ACC112 (cell line): ENCODE results near the gene URB1.

Source experiments
- H2AFZ ChIP-seq: fragments of 200-600 bp; sonication (generic); one replicate; pipeline ENCODE4 v1.6.0; 2017; ENCODE audit warnings: antibody characterized with exemption, low read length; ENCODE audit not compliant: unreplicated experiment
- H3K27ac ChIP-seq: fragments of 200-600 bp; sonication (generic); 2 replicates; pipeline ENCODE4 v1.5.1; 2014; ENCODE audit warnings: low read depth, mild to moderate bottlenecking, antibody characterized with exemption, low read length, moderate library complexity
- H3K27me3 ChIP-seq: fragments of 200-600 bp; sonication (generic); 2 replicates; pipeline ENCODE4 v1.6.1; 2014; ENCODE audit warnings: mild to moderate bottlenecking, antibody characterized with exemption, low read length, moderate library complexity, mixed read lengths; ENCODE audit not compliant: insufficient read depth
- H3K36me3 ChIP-seq: fragments of 200-600 bp; sonication (generic); 2 replicates; pipeline ENCODE4 v1.6.1; 2016; ENCODE audit warnings: mild to moderate bottlenecking, antibody characterized with exemption, low read length, moderate library complexity, mixed read lengths; ENCODE audit not compliant: insufficient read depth
- H3K4me1 ChIP-seq: fragments of 200-600 bp; sonication (generic); one replicate; pipeline ENCODE4 v1.6.1; 2016; ENCODE audit warnings: low read length, mixed read lengths; ENCODE audit not compliant: insufficient read depth, unreplicated experiment, control insufficient read depth
- H3K4me3 ChIP-seq: fragments of 200-600 bp; sonication (generic); 2 replicates; pipeline ENCODE4 v1.5.1; 2014; ENCODE audit warnings: mild to moderate bottlenecking, low read depth, low read length
- H3K79me2 ChIP-seq: fragments of 200-600 bp; sonication (generic); one replicate; pipeline ENCODE4 v1.6.0; 2016; ENCODE audit warnings: low read length; ENCODE audit not compliant: control insufficient read depth, unreplicated experiment, insufficient read depth

Gene URB1

DNA sequence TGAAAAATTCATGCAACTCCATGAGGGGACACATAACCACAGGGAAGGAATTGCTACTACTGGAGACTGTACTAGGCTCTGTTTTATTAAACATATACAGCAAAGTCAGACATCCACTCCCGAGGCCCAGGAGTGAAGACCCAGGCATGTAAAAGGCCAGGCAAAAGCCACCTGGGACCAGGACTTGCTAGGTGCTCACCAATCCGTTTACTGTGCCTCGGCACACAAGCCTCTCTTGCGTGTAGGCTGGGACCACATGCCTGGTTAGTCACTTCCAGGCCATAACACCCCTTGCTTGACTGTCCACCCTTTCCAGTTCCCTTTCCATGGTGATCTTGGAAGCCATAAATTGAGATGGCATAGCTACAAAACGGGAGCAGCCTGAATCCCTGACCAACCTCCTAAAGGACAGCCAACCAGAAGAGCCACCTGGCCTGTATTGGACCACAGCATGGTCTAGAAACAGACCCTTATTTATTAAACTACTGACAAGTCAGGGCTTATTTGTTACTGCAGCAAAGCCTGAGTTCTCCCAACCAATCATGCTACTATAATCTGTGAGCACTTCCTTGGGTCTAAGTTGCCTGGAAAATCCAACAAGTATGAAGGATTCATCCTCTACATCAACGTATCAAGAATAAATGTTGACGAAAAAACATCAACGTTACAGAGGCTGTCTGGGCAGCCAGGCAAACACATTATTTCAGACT is 39.7 kb downstream of the URB1 start:
- H3K4me1 ChIP-seq, result no peaks in the 10 kb centered on the region
- H2AFZ ChIP-seq, result no peak overlapping the region
- no peak overlapping the region for H3K27ac ChIP-seq
- peaks cover 65% of the 10 kb centered on the region for H3K36me3 ChIP-seq
- H3K27me3 ChIP-seq, result no peaks in the 10 kb centered on the region
- no peak overlapping the region for H3K4me3 ChIP-seq
- H3K79me2 ChIP-seq, result peaks cover 5% of the 10 kb centered on the region

DNA sequence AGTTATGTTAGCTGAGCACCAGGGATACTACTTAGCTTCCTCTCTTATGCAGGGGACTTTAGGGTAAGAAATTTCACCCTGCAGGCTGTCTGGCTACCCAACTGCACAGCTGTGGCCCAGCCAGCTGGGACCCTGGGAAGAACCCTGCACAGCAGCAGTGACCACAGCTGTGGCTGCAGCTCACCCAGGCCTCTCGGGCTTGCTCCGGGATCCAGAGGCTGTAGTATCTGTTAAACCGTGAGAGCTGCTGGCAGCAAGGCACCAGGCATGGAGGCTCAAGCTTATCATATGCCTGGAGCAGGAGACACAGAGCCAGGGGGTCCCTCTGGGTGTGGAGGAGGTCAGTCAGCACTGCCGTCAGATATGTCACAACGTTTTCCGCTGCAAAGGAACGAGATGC is 40.3 kb downstream of the URB1 start:
- peaks cover 5% of the 10 kb centered on the region for H3K79me2 ChIP-seq
- no peak overlapping the region for H3K4me3 ChIP-seq
- H2AFZ ChIP-seq, result no peak overlapping the region
- H3K27me3 ChIP-seq, result no peaks in the 10 kb centered on the region
- no peak overlapping the region for H3K27ac ChIP-seq
- no peaks in the 10 kb centered on the region for H3K4me1 ChIP-seq
- peaks cover 68% of the 10 kb centered on the region for H3K36me3 ChIP-seq

DNA sequence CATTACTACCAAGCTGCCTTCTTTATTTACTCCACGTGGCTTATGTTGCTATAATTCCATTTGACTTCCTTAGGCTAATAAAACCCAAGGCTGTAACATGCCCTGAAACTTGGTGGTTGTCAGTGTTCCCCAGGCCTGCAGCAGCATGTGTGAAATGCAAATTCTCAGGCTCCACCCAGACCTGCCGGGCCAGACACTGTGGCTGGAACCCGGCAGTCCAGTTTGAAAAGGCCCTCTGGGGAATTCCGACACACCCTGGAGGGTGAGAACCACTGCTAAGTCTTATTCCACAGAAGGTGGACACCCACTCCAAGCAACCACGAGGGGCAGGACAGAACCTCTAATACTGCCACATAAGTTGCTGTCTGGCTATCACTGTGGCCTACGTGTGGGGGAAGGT is 41.4 kb downstream of the URB1 start:
- Histone ChIP-seq H3K27me3 (no peaks in the 10 kb centered on the region), H3K79me2 (peaks cover 5% of the 10 kb centered on the region), H3K4me1 (no peaks in the 10 kb centered on the region), H2AFZ (no peak overlapping the region), H3K27ac (no peak overlapping the region), H3K36me3 (peaks cover 70% of the 10 kb centered on the region), H3K4me3 (no peak overlapping the region)

DNA sequence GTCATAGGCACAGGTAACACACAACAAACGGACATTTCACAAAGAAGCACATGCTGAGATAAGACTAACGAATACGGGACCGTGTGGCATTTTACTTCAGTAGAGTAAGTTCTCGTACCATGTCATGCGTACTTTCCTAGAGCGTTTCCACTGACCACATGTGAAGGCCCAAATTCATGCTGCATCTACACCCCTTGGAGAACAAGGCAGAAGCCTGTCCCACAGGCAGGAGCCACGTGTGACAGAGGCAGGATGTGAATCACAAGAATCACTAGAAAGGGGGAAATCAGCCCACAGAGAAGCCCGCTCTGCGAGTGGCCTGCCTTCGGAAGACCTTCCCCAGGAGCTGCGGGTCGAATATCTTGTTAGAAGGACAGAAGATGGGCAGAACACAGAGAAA is 41.8 kb downstream of the URB1 start:
- Histone ChIP-seq H3K79me2 (peaks cover 5% of the 10 kb centered on the region), H3K4me1 (no peaks in the 10 kb centered on the region), H3K36me3 (peaks cover 70% of the 10 kb centered on the region), H2AFZ (no peak overlapping the region), H3K27me3 (no peaks in the 10 kb centered on the region), H3K27ac (no peak overlapping the region), H3K4me3 (no peak overlapping the region)

DNA sequence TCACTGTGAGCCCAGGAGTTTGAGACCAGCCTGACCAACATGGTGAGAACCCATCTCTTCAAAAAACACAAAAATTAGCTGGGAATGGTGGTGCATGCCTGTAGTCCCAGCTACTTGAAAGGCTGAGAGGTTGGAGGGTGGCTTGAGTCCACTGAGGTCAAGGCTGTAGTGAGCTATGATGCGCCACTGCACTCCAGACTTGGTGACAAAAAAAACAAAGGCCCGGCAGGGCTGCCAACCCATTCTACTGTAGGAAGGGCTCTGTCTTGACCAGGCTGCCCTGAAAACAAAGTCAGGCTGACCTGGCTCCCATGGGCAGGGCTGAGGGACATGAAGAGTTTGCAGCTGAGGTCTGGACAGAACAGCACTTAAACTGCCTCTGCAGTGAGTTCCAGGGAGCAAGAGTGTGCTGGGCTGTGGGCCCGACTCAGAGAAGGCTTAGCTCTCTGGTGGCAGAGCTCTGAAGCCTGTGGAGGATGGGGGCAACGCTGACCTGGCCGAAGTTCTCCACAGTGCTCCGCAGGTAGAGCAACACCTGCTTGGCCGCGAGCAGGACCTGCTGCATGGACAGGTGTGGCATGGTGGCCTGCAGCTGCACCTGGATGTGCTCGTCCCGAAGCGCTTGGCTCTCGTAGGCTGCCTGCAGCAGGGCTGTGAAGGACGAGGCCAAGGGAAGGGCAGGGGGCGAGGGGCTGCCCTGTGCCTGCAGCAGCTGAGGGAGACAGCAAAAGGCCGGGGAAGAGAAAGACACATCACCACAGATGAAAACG is 42.4 kb downstream of the URB1 start:
- no peaks in the 10 kb centered on the region for H3K27me3 ChIP-seq
- H3K36me3 ChIP-seq, result peaks cover 73% of the 10 kb centered on the region
- no peak overlapping the region for H3K27ac ChIP-seq
- H2AFZ ChIP-seq, result no peak overlapping the region
- peaks cover 5% of the 10 kb centered on the region for H3K79me2 ChIP-seq
- H3K4me1 ChIP-seq, result no peaks in the 10 kb centered on the region
- H3K4me3 ChIP-seq, result no peak overlapping the region

DNA sequence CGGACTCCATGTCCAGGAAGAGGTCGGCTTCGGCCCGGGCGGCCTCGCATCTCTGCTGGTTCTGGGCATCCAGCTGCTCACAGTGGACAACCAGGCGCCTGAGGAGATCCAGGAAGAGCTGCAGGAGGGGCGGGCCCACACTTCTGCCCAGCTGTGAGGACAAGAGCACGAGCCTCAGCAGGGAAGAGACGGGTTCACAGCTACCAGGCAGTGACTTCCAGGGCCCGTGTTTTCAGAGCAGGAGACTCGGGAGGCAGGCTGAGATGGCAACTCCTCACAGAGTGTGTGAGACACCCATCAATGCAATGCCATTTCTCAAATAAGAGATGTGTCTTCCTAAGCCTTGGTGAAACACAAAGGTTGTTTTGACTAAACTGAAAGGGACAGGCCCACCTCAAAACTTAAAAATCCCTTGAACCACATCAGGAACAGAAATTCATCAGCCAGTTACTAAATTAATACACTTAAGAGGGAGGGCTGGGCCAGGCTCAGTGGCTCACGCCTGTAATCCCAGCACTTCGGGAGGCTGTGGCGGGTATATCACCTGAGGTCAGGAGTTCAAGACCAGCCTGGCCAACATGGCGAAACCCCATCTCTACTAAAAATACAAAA is 43.4 kb downstream of the URB1 start:
- H3K36me3 ChIP-seq, result peaks cover 73% of the 10 kb centered on the region
- H2AFZ ChIP-seq, result no peak overlapping the region

DNA sequence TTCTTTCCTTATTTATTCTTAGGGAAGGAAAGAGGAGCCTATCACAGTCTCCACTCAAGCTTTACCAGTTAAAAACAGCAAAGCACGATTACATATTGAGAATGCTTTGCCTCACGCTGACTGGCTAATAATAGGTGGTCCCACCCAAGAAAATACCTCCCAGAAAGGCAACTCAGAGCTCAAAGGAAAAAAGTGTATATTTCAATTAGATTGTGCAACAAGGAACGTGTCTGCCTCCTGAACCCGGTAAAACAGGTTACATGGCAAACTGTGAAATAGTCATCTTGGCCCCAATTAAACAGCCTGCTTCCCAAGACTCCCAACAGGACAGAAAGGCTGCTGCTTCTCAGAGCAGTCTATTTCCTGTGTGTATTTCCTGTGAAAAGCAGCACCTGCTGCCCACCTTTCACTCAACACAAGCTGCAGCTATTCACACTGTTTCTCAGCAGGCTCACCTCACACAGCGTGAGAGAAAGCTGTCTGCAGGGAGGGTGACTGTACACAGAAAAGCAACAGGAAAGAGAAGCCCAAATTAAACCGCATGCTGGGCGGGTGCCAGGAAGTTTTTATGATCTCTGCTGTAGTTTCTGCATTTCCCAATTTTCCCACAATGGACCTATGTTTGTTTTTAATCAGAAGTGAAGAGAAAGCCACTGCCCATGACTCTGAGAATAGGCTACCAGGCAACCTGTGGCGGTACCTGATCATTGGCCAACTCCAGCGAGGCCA is 44.0 kb downstream of the URB1 start:
- Histone ChIP-seq H3K27ac (no peak overlapping the region), H3K4me1 (no peaks in the 10 kb centered on the region), H3K27me3 (no peaks in the 10 kb centered on the region), H2AFZ (no peak overlapping the region), H3K79me2 (peaks cover 2% of the 10 kb centered on the region), H3K36me3 (peaks cover 74% of the 10 kb centered on the region), H3K4me3 (no peak overlapping the region)

More for the DNA sequence above, 43.4 kb downstream of the URB1 start:
- H3K27me3 ChIP-seq, result no peaks in the 10 kb centered on the region
- H3K4me1 ChIP-seq, result no peaks in the 10 kb centered on the region
- no peak overlapping the region for H3K4me3 ChIP-seq
- peaks cover 5% of the 10 kb centered on the region for H3K79me2 ChIP-seq
- H3K27ac ChIP-seq, result no peak overlapping the region

DNA sequence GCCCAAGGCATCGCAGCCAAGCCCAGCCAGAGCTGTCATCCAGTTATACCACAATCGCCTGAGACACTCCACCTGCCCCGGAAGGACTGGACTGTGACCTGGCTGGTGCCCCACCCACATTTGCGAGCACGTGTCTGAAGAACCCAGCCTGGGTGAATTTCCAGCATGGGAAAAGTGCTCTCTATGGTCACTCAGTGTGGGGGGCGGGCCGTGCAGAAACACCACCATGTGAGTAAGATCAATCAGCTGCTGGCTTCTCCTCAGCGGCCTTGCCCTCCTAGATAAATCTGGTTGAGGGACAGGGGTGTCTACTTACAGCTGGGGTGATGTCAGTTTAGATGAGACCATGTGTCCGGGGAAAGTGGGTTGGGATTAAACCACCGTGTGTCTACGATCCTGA is 44.8 kb downstream of the URB1 start:
- no peaks in the 10 kb centered on the region for H3K79me2 ChIP-seq
- H3K4me3 ChIP-seq, result no peak overlapping the region
- H3K36me3 ChIP-seq, result peaks cover 74% of the 10 kb centered on the region
- H3K27ac ChIP-seq, result no peak overlapping the region
- no peaks in the 10 kb centered on the region for H3K4me1 ChIP-seq
- no peak overlapping the region for H2AFZ ChIP-seq
- no peaks in the 10 kb centered on the region for H3K27me3 ChIP-seq

DNA sequence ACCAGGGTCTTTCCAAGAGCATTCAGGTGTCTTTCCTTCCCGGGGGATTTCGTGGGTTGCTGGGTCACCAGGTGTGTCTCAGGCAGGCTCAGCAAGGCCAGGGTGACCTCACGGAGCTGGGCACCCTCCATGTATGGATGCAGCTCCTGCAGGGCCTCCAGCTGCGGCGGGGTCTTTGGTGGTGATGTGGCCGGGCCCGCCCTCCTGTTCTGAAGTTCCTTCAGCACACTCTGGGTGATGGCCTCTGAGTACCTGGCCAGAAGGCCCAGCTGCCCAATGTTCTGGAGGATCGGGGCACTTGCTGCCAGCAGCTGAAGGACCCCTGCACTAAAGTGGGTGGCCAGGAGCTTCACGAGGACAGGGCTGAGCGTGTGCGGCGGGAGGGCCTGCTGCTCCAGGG is 45.5 kb downstream of the URB1 start:
- no peak overlapping the region for H2AFZ ChIP-seq
- no peaks in the 10 kb centered on the region for H3K4me1 ChIP-seq
- H3K79me2 ChIP-seq, result peaks cover 2% of the 10 kb centered on the region
- peaks cover 72% of the 10 kb centered on the region for H3K36me3 ChIP-seq
- H3K27ac ChIP-seq, result no peak overlapping the region
- H3K4me3 ChIP-seq, result no peak overlapping the region
- H3K27me3 ChIP-seq, result no peaks in the 10 kb centered on the region

DNA sequence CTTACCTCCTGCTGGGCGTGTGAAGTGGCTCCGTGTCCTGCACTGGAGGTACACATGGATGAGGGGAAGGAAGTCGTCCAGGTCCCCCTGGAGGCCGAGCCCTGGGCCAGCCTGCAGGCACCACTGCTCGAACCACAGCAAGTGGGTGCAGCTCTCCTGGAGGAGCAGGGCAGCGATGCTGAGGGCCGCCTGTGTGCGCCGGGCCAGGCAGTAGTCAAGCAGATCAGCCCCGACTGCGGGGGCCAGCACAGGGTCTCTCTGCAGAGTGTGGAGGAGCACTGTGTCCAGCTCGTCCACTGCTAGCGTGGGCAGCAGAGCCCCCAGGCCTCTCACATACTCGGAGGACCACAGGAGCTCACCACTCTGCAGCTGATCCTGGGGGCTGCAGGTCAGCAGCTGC is 45.9 kb downstream of the URB1 start:
- H3K4me1 ChIP-seq, result no peaks in the 10 kb centered on the region
- no peak overlapping the region for H3K4me3 ChIP-seq
- peaks cover 76% of the 10 kb centered on the region for H3K36me3 ChIP-seq
- no peak overlapping the region for H3K27ac ChIP-seq
- no peak overlapping the region for H2AFZ ChIP-seq
- H3K79me2 ChIP-seq, result peaks cover 2% of the 10 kb centered on the region
- H3K27me3 ChIP-seq, result no peaks in the 10 kb centered on the region
